Activated CD4-positive, alpha-beta memory T cell treated with anti-CD3 and anti-CD28 coated beads for 36 hours (primary cell): ENCODE measurements around the gene KANSL1L. TPM values are rescaled to one million over a fixed set of nuclear protein-coding genes. Genes with fewer than 3 reads are reported as not detected.

Experiments used
- CTCF ChIA-PET: fragments of 350-600 bp; sonication (Branson Sonifier 250); formaldehyde crosslinking; loops from one replicate; lab custom pipeline; 2021; ENCODE audit warnings: antibody characterized with exemption, inconsistent platforms; lab: Charles Lee
- POLR2A ChIA-PET: fragments of 350-600 bp; sonication (Branson Sonifier 250); formaldehyde crosslinking; loops from one replicate; lab custom pipeline; 2021; ENCODE audit warnings: antibody characterized with exemption; lab: Charles Lee
- DNase-seq: peaks from one replicate; pipeline ENCODE4 v3.0.0-alpha.2; 2020
- H3K27ac Mint-ChIP-seq: one replicate; pipeline ENCODE4 v1.8.0; 2021; ENCODE audit warnings: mixed read lengths
- H3K27me3 Mint-ChIP-seq: one replicate; pipeline ENCODE4 v1.8.0; 2021; ENCODE audit warnings: mixed read lengths
- H3K36me3 Mint-ChIP-seq: one replicate; pipeline ENCODE4 v1.8.0; 2021; ENCODE audit warnings: mixed read lengths
- H3K4me1 Mint-ChIP-seq: one replicate; pipeline ENCODE4 v1.8.0; 2021; ENCODE audit warnings: low read depth, mixed read lengths
- H3K4me3 Mint-ChIP-seq: one replicate; pipeline ENCODE4 v1.8.0; 2021; ENCODE audit warnings: mild to moderate bottlenecking, mixed read lengths
- H3K9me3 Mint-ChIP-seq: one replicate; pipeline ENCODE4 v1.8.0; 2021; ENCODE audit warnings: mixed read lengths
- intact Hi-C: fragments of 100-400 bp; cut with micrococcal nuclease; formaldehyde crosslinking; loops from one replicate; pipeline ENCODE4 v1.15.1; 2023
- total RNA-seq, 2 experiments: library from RNA; stranded (reverse); gene quantifications; one replicate each; pipeline ENCODE4 v1.2.3, GENCODE V29; 2021

The KANSL1L gene
- total RNA-seq, 2 experiments from 2014 or later = 4.0 to 4.6 TPM

DNA sequence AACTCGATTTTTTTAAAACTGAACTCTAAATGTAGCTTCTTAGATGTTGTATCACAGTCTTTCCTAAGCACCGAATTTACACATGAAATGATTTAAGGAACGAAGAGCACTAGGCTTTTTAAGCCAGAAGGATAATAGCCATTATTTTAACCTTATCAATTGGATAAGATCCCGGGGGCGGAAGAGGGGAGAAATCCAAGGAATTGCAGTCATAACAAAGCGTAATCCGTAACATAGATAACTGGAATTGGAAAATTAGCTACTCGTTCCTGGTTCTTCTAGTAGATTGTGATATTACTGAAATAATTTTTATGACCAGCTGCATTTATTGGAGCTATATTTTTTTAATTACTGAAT, 988 bp upstream of the KANSL1L start:
- POLR2A ChIA-PET = no interaction called here
- intact Hi-C loops = loop anchor here (5.0 kb wide), 1 partner anchor 1905 kb away; the partner anchor contains the start of gene PIKFYVE
- CTCF ChIA-PET = interaction anchor here (0.7 to 2.2 kb wide), 2 partner anchors 24 to 169 kb away, joined by 3 to 5 read pairs; no protein-coding TSS in a partner anchor
- H3K4me3 Mint-ChIP-seq = peak overlapping the region; percentile 94
- no peak for DNase-seq
- H3K4me1 Mint-ChIP-seq = peaks cover 26% of the 10 kb centered on the region
- peaks cover 5% of the 10 kb centered on the region for H3K36me3 Mint-ChIP-seq
- H3K27ac Mint-ChIP-seq = no peak overlapping the region
- H3K27me3 Mint-ChIP-seq = peaks cover 5% of the 10 kb centered on the region
- H3K9me3 Mint-ChIP-seq = no peaks in the 10 kb centered on the region

DNA sequence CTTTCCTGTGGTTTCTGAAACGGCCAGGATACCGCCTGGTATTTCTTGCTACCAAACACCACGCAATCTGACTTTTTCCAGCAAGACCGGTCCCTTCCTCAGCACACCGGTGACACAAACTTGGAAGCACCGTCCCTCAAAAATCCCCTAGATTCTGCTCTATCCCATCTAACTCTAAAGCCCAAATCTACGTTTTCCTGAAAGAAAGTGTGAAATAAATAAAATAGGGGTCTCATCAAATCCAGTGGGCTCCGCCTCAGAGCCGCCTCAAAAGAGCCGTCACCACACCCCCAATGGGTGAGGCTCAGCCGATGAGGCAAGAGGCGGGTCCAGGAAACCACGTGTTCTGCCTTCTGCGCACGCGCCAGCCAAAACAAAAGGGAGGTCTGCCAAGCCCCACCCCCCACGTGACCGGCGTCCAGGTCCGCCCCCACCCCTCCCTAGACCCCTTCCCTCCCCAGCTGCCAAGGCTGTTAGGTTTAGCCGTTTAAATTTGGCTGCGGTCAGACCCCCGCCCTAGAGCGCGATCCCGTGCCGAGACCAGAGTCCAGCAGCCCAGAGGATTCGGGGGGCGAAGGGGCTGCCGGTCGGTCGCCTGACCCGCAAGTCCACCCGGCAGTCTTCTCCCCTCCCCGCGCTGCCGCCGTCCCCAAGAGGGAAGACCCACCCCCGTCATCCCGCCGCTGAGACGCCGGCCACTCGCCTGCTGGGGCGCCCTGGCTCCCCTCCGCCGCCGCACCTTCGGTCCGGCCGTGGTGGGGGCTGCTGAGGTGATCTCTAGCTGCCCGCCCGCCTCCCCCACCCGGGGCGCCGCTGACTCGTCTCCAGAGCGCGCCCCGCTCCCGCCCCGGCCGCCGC, 534 bp downstream of the KANSL1L start:
- Mint-ChIP-seq H3K27ac (peak overlapping the region; percentile 96), H3K4me1 (peaks cover 26% of the 10 kb centered on the region), H3K9me3 (no peaks in the 10 kb centered on the region), H3K27me3 (peaks cover 3% of the 10 kb centered on the region), H3K4me3 (peak overlapping the region; percentile 94), H3K36me3 (peaks cover 5% of the 10 kb centered on the region)
- CTCF ChIA-PET = interaction anchor here (1.1 to 2.2 kb wide), 2 partner anchors 26 to 167 kb away, joined by 3 to 5 read pairs; no protein-coding TSS in a partner anchor
- POLR2A ChIA-PET = interaction anchor here (1.0 kb wide), 1 partner anchor 167 kb away, joined by 4 read pairs; no protein-coding TSS in a partner anchor
- DNase-seq = peak; percentile 98
- intact Hi-C loops = loop anchor here (1.0 to 5.0 kb wide), 3 partner anchors 168 to 1903 kb away; partner anchors contain the start of genes PIKFYVE and RPE

DNA sequence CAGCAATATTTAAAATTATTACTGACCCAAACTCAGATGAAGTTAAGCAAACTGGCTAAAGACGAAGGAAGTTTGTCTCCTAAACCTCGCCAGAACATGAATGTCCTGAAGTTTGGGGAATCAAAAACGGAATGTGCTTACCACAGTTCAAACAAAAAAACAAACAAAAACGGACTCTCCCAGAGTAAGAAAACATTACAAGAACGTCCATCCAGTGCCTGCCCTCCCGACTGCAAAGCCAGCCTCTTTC, 1.1 kb downstream of the KANSL1L start:
- Mint-ChIP-seq H3K27ac (peak overlapping the region; percentile 96), H3K4me3 (peak overlapping the region; percentile 94), H3K4me1 (peaks cover 26% of the 10 kb centered on the region), H3K36me3 (peaks cover 5% of the 10 kb centered on the region), H3K27me3 (peaks cover 3% of the 10 kb centered on the region), H3K9me3 (no peaks in the 10 kb centered on the region)
- ChIA-PET POLR2A (no interaction called here), CTCF (interaction anchor here (1.1 to 2.2 kb wide), 2 partner anchors 26 to 167 kb away, joined by 3 to 5 read pairs; no protein-coding TSS in a partner anchor)
- no peak for DNase-seq
- intact Hi-C loops = loop anchor here (1.0 to 5.0 kb wide), 3 partner anchors 168 to 1903 kb away; partner anchors contain the start of genes PIKFYVE and RPE

DNA sequence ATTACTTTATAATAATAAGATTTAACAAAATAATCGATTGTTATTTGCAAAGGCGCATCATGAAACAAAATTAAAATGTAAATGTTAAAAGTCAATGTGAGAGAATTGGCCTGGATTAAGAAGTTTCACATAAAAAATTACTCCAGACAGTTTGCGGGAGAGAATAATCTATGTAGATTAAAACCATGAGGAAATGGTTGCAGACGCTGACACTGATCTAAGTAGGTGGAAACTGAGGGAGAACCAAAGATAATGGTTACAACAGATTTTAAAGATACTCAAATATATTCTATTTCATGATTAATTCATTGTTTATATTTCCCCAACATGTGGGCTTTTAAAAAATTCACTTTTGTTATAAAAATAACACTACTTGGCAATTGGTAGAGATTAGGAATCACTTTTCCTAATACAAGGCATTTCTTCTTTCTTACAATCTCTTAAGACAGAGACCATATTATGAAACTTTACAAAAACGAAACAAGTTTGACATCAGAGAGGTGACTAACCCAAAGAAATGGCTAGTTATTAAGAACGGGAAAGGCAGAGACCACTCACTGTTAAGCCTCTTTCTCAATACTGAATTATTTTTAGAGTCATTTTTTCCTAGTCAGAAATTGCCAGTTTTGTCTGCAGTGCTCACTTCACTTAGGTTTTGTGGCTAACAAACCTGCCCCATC, 1.6 kb downstream of the KANSL1L start:
- intact Hi-C loops = loop anchor here (1.0 to 5.0 kb wide), 3 partner anchors 167 to 1902 kb away; partner anchors contain the start of genes PIKFYVE and RPE
- Mint-ChIP-seq H3K27ac (peak overlapping the region; percentile 96), H3K36me3 (peaks cover 5% of the 10 kb centered on the region), H3K9me3 (no peaks in the 10 kb centered on the region), H3K27me3 (peaks cover 3% of the 10 kb centered on the region), H3K4me3 (peak overlapping the region; percentile 94), H3K4me1 (peaks cover 26% of the 10 kb centered on the region)
- CTCF ChIA-PET = no interaction called here
- POLR2A ChIA-PET = no interaction called here
- DNase-seq = no peak

DNA sequence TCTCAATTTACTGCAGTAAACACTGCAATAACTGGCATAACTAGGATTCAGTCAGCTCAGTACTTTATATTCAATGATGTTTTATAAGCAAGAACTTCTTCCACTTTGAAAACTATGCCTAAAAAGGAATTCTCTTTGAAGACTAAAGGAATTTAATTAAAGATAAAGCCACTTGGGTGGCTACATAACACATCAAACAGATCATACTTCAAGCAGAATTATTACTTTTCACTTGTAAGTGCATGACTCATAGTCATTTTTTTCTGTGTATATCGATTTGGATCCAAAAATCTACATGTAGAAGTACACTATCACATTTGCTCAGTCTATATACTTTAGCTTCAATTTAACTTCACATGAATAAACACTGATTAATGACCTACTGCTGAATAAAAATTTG, 4.0 kb downstream of the KANSL1L start:
- POLR2A ChIA-PET = no interaction called here
- intact Hi-C loops = no loop called here

DNA sequence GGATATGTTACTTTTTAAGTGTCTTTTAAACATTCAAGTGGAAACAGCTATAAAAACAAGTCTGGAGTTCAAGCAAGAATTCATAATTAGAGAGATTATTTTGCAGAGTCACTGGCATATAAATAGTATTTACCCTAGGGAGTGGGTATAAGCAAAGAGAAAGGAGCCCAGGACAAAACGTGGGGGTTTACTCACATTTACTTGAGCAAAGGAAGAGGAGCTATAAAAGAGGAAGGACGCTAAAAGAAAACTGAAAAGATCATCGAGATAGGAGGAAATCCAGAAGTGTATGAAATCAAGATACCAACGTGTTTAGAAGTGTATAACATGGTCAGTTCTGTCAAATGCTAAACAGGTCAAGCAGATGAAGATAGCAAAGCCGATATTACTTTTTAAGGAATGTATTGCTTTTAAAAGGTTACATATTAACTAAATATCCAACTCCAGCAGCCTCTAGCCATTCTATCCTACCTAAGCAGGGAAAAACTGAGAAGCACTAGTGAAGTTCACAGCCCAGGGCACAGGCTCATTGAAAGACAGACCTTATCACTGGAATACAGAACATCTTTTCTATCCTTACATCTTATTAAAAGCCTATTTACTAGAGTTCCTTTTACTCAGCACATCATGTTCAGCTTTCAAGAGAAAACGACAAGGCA, 8.6 kb downstream of the KANSL1L start:
- ChIA-PET POLR2A (no interaction called here), CTCF (no interaction called here)
- intact Hi-C loops = no loop called here
- no peaks in the 10 kb centered on the region for H3K9me3 Mint-ChIP-seq
- H3K4me1 Mint-ChIP-seq = peaks cover 8% of the 10 kb centered on the region
- DNase-seq = no peak
- H3K4me3 Mint-ChIP-seq = no peak overlapping the region
- no peaks in the 10 kb centered on the region for H3K27me3 Mint-ChIP-seq
- H3K27ac Mint-ChIP-seq = no peak overlapping the region
- H3K36me3 Mint-ChIP-seq = no peaks in the 10 kb centered on the region

More for the DNA sequence above, 4.0 kb downstream of the KANSL1L start:
- DNase-seq = no peak
- Mint-ChIP-seq H3K27ac (no peak overlapping the region), H3K27me3 (peaks cover 3% of the 10 kb centered on the region), H3K4me3 (no peak overlapping the region), H3K4me1 (peaks cover 34% of the 10 kb centered on the region), H3K9me3 (no peaks in the 10 kb centered on the region), H3K36me3 (peaks cover 5% of the 10 kb centered on the region)
- CTCF ChIA-PET = no interaction called here

DNA sequence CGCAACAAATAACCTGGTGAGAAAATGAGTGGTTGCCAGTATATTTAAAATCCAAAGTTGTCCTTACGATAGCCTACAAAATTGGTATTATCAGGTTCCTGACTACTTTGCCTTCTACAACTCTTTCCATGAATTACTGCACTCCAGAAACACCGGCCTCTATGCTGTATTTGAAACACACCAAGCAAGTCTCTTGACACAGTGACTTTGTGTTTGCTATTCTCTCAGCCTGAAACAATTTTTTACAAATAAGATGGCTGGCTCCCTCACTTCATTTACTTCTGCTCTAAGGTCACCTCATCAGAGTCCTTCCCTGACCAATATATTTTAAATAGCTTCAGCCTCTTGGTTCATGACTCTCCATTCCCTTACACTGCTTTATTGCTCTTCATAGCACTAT, 12.2 kb downstream of the KANSL1L start:
- Mint-ChIP-seq H3K27ac (no peak overlapping the region), H3K9me3 (no peaks in the 10 kb centered on the region), H3K4me3 (no peak overlapping the region), H3K4me1 (peaks cover 8% of the 10 kb centered on the region), H3K36me3 (peaks cover 2% of the 10 kb centered on the region), H3K27me3 (no peaks in the 10 kb centered on the region)
- ChIA-PET CTCF (no interaction called here), POLR2A (no interaction called here)
- intact Hi-C loops = no loop called here
- DNase-seq = no peak

DNA sequence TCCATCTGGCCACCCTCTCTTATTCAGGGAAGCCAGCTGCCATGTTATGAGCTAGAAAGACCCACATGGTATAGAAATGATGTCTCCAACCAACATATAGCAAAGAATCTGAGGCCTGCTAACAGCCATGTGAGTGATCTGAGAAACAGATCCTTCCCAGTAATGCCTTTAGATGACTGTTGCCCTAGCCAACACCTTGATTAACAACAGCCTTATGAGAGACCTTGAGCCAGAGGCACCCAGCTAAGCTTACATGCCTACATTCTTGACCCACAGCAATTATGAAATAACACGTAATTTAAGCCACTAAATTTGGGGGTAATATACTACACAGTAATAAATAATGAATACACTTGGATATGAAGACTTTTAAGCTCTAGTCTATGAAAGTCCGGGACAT, 13.0 kb downstream of the KANSL1L start:
- no peaks in the 10 kb centered on the region for H3K9me3 Mint-ChIP-seq
- no peak overlapping the region for H3K27ac Mint-ChIP-seq
- no peak overlapping the region for H3K4me3 Mint-ChIP-seq
- POLR2A ChIA-PET = no interaction called here
- CTCF ChIA-PET = no interaction called here
- DNase-seq = no peak
- H3K4me1 Mint-ChIP-seq = peaks cover 6% of the 10 kb centered on the region
- intact Hi-C loops = no loop called here
- peaks cover 8% of the 10 kb centered on the region for H3K36me3 Mint-ChIP-seq
- H3K27me3 Mint-ChIP-seq = no peaks in the 10 kb centered on the region

DNA sequence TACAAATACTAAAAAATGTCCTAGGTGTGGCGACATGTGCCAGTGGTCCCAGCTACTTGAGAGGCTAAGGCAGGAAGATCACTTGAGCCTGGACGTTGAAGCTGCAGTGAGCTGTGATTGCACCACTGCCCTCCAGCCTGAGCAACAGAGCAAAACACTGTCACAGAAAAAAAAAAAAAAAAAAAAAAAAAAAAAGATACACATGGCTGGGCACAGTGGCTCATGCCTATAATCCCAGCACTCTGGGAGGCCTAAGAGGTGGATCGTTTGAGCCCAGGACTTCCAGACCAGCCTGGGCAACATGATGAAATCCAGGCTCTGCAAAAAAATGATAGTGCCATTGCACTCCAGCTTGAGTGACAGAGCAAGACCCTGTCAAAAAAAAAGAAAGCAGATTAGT, 13.7 kb downstream of the KANSL1L start:
- intact Hi-C loops = no loop called here
- H3K27me3 Mint-ChIP-seq = no peaks in the 10 kb centered on the region
- no peak overlapping the region for H3K27ac Mint-ChIP-seq
- no peak for DNase-seq
- ChIA-PET CTCF (no interaction called here), POLR2A (no interaction called here)
- H3K4me3 Mint-ChIP-seq = no peak overlapping the region
- peaks cover 2% of the 10 kb centered on the region for H3K4me1 Mint-ChIP-seq
- no peaks in the 10 kb centered on the region for H3K9me3 Mint-ChIP-seq
- peaks cover 8% of the 10 kb centered on the region for H3K36me3 Mint-ChIP-seq

DNA sequence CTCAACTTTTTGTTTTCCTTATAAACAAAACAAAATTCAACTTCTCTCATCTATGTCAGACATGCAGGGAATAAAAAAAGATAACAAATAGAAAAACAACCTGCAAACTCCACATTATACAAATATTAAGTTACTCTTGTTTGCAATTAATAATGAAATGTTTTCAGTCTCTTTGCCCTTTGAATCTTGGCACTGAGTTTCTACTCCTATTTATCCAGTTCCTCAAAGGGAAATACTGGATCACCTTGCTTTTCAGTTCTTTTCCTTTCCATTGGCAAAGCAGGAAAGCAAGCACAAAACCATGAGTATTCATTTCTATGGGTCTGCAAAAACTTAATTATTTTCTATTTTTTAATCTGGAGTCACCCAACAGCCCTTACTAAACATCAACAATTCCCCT, 23.6 kb downstream of the KANSL1L start:
- Mint-ChIP-seq H3K4me1 (no peaks in the 10 kb centered on the region), H3K4me3 (no peak overlapping the region), H3K27me3 (no peaks in the 10 kb centered on the region), H3K27ac (no peak overlapping the region), H3K9me3 (peaks cover 4% of the 10 kb centered on the region), H3K36me3 (peaks cover 33% of the 10 kb centered on the region)
- ChIA-PET POLR2A (no interaction called here), CTCF (no interaction called here)
- no peak for DNase-seq
- intact Hi-C loops = no loop called here

DNA sequence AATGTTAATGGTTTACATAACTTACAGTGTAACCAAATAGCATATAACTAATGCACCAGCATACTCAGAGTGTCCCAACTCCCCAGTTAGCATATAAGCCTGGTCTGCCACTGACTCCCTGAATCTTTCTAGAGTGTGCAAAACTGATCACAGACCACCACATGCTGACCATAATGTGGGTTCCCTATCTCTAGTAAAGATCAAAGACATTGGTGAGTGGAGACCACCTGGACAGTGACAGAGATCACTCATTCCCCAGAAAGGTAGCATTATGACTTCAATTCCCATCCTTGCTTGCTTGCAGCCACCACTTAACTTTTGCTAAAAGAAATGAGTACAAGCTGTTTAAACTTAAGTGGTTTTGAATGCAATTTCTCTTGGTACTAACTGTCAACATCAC, 39.0 kb downstream of the KANSL1L start:
- H3K4me3 Mint-ChIP-seq = no peak overlapping the region
- no peaks in the 10 kb centered on the region for H3K4me1 Mint-ChIP-seq
- intact Hi-C loops = no loop called here
- no peaks in the 10 kb centered on the region for H3K27me3 Mint-ChIP-seq
- no peaks in the 10 kb centered on the region for H3K9me3 Mint-ChIP-seq
- ChIA-PET CTCF (no interaction called here), POLR2A (no interaction called here)
- no peak for DNase-seq
- H3K36me3 Mint-ChIP-seq = peaks cover 5% of the 10 kb centered on the region
- no peak overlapping the region for H3K27ac Mint-ChIP-seq

DNA sequence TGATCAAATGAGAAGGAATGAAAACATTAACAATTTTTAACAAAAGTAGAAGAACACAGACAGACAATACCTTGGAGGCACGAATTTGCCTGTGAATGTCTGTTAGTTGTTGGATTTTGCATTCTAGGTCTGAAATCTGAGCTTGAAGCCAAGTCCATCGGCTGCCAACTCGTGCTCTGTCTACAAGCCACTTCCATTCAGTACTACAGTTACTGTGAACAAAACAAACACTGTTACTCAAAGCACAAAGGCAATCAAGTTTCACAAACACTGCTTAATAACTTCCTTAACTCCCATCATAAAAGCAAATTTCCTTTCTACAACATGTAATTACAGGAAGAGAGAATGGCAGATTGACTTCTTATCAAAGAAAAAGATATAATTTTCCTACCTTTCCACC, 42.2 kb downstream of the KANSL1L start:
- ChIA-PET CTCF (interaction anchor here (1.0 kb wide), 1 partner anchor 168 kb away, joined by 3 read pairs; no protein-coding TSS in a partner anchor), POLR2A (no interaction called here)
- Mint-ChIP-seq H3K27me3 (no peaks in the 10 kb centered on the region), H3K9me3 (peaks cover 16% of the 10 kb centered on the region), H3K4me3 (no peak overlapping the region), H3K36me3 (peaks cover 18% of the 10 kb centered on the region), H3K27ac (no peak overlapping the region), H3K4me1 (no peaks in the 10 kb centered on the region)
- intact Hi-C loops = no loop called here
- DNase-seq = no peak
